ENCODE results near the gene NDUFS4.

NDUFS4 gene

GRCh38 chr5:53601570-53601969, 41.1 kb downstream of the NDUFS4 start:
- peaks cover 41% of the 10 kb centered on the region for H3K79me2 ChIP-seq (ENCODE audit: insufficient read depth, low read length)
- no peak overlapping the region for H3K4me2 ChIP-seq (ENCODE audit: low read depth, low read length, poor library complexity, severe bottlenecking)
- no peak overlapping the region for H3K9ac ChIP-seq (ENCODE audit: low read length)
- H3F3A ChIP-seq (ENCODE audit: insufficient read depth), result no peaks in the 10 kb centered on the region
- TF ChIP-seq CTCF (IDR thresholded peaks at IDR 0.05; ENCODE audit: insufficient read depth, low read length, poor library complexity, severe bottlenecking), result no peak
- no peak for TF ChIP-seq EZH2phosphoT487 (conservative IDR thresholded peaks at IDR 0.05; ENCODE audit: low read length)
- no peaks in the 10 kb centered on the region; the same call in 1 of the 2 replicates for H3K36me3 ChIP-seq (ENCODE audit: low read length)
- H3K27me3 ChIP-seq (ENCODE audit: low read length), result no peaks in the 10 kb centered on the region
- H2AFZ ChIP-seq (ENCODE audit: low read depth, low read length, severe bottlenecking), result no peak overlapping the region
- H3K9me2 ChIP-seq (replicated peaks; ENCODE audit: insufficient read depth, low read length), result no peaks in the 10 kb centered on the region
- H4K20me1 ChIP-seq (ENCODE audit: low read depth, low read length), result 0 out of 2 replicates have a peak, but pooled peaks cover 5% of the 10 kb centered on the region
- no peaks in the 10 kb centered on the region for H3K9me3 ChIP-seq (ENCODE audit: insufficient read depth, low read length)
- no peak overlapping the region for H3K4me3 ChIP-seq (ENCODE audit: insufficient read depth, low read length, poor library complexity, severe bottlenecking)
- H3K27ac ChIP-seq (ENCODE audit: low read depth, low read length), result no peak overlapping the region

DNA sequence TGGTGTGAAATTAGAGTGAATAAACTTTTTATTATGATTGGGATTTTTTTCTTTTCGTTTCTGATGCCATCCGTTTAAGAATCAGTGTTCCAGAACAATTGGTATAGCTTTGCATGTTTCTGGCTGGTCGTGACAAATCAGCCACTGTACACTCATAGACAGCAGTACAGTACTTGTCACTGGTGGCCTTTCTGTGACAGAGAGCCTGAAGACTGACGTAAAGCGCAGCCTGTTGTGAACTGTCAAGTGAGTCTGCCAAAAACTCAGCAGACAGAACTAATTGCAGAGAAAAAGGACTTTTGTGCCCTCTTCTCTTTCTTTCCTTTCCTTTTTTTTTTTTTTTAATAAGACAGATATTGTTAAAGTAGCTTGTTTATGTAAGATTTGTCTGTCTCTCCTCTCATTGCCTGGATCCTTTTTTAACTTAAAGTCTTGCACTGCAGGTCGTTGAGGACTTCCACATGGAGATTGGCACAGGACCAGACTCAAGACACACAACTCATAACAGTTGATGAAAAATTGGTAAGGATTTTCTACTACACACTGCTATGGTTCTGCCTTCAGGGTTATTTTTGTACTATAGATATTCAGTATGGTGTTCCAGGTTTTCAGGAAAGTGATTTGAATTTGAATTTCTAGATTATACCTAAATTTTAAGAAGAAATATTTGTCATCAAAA, 42.7 kb downstream of the NDUFS4 start:
- no peaks in the 10 kb centered on the region for H3K9me3 ChIP-seq (ENCODE audit: insufficient read depth, low read length)
- H4K20me1 ChIP-seq (ENCODE audit: low read depth, low read length), result 0 out of 2 replicates have a peak, but pooled peaks cover 5% of the 10 kb centered on the region
- no peak for TF ChIP-seq CTCF (IDR thresholded peaks at IDR 0.05; ENCODE audit: insufficient read depth, low read length, poor library complexity, severe bottlenecking)
- TF ChIP-seq EZH2phosphoT487 (conservative IDR thresholded peaks at IDR 0.05; ENCODE audit: low read length), result no peak
- no peak overlapping the region for H3K9ac ChIP-seq (ENCODE audit: low read length)
- no peak overlapping the region for H3K4me2 ChIP-seq (ENCODE audit: low read depth, low read length, poor library complexity, severe bottlenecking)
- peaks cover 26% of the 10 kb centered on the region; the same call in 1 of the 2 replicates for H3K79me2 ChIP-seq (ENCODE audit: insufficient read depth, low read length)
- H3K27me3 ChIP-seq (ENCODE audit: low read length), result no peaks in the 10 kb centered on the region
- no peaks in the 10 kb centered on the region; the same call in 1 of the 2 replicates for H3K36me3 ChIP-seq (ENCODE audit: low read length)
- no peaks in the 10 kb centered on the region for H3F3A ChIP-seq (ENCODE audit: insufficient read depth)
- H3K27ac ChIP-seq (ENCODE audit: low read depth, low read length), result no peak overlapping the region
- no peak overlapping the region for H2AFZ ChIP-seq (ENCODE audit: low read depth, low read length, severe bottlenecking)
- no peak overlapping the region for H3K4me3 ChIP-seq (ENCODE audit: insufficient read depth, low read length, poor library complexity, severe bottlenecking)
- no peaks in the 10 kb centered on the region for H3K9me2 ChIP-seq (replicated peaks; ENCODE audit: insufficient read depth, low read length)

DNA sequence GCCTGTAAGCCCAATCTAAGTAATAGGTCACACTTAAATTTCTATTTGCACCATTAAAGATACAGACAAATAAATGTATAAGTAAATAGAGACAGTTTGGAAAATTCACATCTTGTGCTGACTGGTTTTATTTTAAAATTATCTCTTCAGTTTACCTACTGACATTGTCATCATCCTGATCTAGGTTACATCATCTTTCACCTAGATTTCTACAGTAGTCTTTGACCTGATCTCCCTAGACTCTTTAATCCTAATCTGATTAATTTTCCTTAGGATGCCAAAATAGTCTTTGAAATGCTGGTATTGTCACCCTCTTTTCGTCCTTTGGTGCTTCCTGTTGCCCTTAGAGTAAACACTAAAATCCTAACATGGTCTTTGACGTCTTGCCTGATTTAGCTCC, 43.9 kb downstream of the NDUFS4 start:
- no peak overlapping the region for H2AFZ ChIP-seq (ENCODE audit: low read depth, low read length, severe bottlenecking)
- H3K36me3 ChIP-seq (ENCODE audit: low read length), result no peaks in the 10 kb centered on the region; the same call in 1 of the 2 replicates
- 0 out of 2 replicates have a peak, but pooled peaks cover 4% of the 10 kb centered on the region for H4K20me1 ChIP-seq (ENCODE audit: low read depth, low read length)
- H3K4me3 ChIP-seq (ENCODE audit: insufficient read depth, low read length, poor library complexity, severe bottlenecking), result no peak overlapping the region
- no peak overlapping the region for H3K27ac ChIP-seq (ENCODE audit: low read depth, low read length)
- H3K4me2 ChIP-seq (ENCODE audit: low read depth, low read length, poor library complexity, severe bottlenecking), result no peak overlapping the region
- H3K27me3 ChIP-seq (ENCODE audit: low read length), result no peaks in the 10 kb centered on the region
- H3K9ac ChIP-seq (ENCODE audit: low read length), result no peak overlapping the region
- H3K79me2 ChIP-seq (ENCODE audit: insufficient read depth, low read length), result peaks cover 19% of the 10 kb centered on the region; the same call in 1 of the 2 replicates
- no peaks in the 10 kb centered on the region for H3K9me3 ChIP-seq (ENCODE audit: insufficient read depth, low read length)
- TF ChIP-seq CTCF (IDR thresholded peaks at IDR 0.05; ENCODE audit: insufficient read depth, low read length, poor library complexity, severe bottlenecking), result no peak
- TF ChIP-seq EZH2phosphoT487 (conservative IDR thresholded peaks at IDR 0.05; ENCODE audit: low read length), result no peak
- no peaks in the 10 kb centered on the region for H3F3A ChIP-seq (ENCODE audit: insufficient read depth)
- H3K9me2 ChIP-seq (replicated peaks; ENCODE audit: insufficient read depth, low read length), result no peaks in the 10 kb centered on the region
